HG03097 (cell line): Measurements from ENCODE around the gene BUD23.
"Not testable (repeated sequence)": the region's sequence is repeated elsewhere in the genome, so short reads cannot be mapped to it uniquely, and the experiment has no call there.

Experiments used
- ATAC-seq: cut with Tn5 transposase; IDR thresholded peaks from one replicate; pipeline ENCODE4 v1.9.1; 2021; ENCODE audit not compliant: unreplicated experiment, low FRiP score

Gene BUD23

GRCh38 chr7:73718438-73718881 is 35.1 kb downstream of the BUD23 start:
- ATAC-seq: no peak

DNA sequence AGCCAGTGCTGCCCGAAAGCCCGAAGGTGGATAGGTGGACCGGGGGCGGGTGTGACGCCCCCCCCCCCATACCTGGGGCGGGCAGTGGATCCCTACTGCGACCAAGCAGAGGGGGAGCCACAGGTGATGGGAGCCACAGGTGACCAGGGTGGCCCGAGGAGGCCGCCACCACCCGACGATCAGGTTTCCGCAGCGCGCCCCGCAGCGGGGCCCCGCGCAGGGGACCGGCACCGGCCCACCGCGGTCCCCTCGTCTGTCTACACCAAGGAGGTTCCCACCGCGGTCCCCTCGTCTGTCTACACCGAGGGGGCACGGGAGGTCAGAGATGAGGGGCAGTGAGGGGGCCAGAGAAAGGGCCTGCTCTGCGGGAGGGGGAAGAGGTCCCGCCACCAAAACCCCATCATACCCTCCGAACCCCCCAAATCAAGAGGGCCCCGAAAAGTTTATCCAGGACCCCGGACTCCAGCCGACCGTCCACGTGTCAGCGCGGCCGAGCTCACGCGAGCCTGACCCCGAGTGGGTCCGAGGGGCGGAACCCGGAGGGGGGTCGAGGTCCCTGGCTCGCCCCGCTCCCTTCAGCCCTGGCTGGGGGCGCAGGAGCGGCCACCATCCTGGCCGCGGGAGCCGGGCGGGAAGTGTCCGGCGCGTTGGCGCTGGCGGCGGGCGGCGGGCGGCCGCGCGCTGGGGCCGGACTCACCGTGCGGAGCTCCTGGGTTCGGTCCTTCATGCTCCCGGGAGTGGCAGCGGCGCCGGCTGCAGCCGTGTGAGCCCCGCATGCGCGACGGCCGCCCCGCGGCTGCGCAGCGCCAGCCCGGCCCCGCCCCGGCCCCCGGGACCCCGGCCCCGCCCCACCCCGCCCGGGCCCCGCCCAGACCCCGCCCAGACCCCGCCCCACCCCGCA is 35.8 kb downstream of the BUD23 start, which contains the start of gene STX1A:
STX1A (minus strand) TSS at position 765 of the 901 bp plus-strand sequence; CDS start at position 727, 38 bp downstream.
- ATAC-seq: peak; percentile 47

DNA sequence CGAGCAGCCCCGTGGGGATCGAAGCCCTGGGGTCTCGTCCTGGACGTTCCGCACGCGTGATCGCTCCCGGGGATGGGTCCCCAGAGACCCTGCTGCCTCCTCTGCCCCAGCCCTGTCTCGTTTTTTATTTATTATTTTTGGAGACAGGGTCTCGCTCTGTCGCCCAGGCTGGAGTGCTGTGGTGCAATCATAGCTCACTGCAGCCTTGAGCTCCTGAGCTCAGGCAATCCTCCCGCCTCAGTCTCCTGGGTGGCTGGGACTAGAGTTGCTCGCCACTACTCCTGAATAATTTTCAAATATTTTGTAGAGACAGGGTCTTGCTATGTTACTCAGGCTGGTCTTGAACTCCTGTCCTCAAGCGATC is 36.4 kb downstream of the BUD23 start:
- no peak for ATAC-seq

DNA sequence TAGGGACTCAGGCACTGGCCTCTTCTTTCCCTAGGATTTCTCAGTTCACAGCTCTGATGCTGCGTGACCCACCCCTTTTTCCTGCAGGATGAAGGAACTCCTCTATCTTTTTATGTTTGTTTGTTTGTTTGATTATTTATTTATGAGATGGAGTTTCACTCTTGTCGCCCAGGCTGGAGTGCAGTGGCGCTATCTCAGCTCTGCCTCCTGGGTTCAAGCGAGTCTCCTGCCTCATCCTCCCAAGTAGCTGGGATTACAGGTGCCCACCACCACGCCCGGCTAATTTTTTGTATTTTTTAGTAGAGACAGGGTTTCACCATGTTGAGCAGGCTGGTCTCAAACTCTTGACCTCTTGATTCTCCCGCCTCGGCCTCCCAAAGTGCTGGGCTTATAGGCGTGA is 37.0 kb downstream of the BUD23 start:
- ATAC-seq: not testable (repeated sequence)

DNA sequence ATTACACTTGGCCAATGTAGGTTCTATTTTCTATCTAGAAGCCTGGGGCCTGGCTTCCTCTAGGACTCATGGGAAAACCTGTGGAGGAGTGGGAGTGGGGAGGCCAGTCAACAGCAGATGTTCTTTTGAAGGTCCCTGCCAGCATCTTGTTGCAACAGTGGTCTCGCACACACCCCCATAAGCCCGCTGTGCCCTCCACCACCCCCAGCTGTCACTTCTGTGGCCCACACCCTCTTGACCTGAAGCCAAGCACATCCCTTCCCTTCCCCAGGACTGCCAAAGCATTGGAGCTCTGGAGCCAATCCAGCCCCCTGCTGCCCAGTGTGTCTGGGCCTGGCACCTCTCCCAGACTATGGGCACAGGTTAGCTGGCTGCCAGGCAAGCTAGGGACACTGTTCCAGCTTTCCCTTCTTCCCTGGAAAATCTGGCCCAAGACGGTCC is 38.0 kb downstream of the BUD23 start:
- no peak for ATAC-seq

DNA sequence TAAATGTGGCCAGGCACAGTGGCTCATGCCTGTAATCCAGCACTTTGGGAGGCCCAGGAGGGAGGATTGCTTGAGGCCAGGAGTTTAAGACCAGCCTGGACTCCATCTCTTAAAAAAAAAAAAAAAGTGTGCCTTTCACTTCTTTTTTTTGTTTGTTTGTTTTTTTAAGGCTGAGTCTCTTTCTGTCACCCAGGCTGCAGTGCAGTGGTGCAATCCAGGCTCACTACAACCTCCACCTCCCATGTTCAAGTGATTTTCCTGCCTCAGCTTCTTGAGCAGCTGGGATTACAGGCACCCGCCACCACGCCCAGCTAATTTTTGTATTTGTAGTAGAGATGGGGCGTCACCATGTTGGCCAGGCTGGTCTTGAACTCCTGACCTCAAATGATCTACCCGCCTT is 38.8 kb downstream of the BUD23 start:
- ATAC-seq: not testable (repeated sequence)

- ATAC-seq: no peak
These were observed 39.4 kb downstream of the BUD23 start for GRCh38 chr7:73722785-73723184.

DNA sequence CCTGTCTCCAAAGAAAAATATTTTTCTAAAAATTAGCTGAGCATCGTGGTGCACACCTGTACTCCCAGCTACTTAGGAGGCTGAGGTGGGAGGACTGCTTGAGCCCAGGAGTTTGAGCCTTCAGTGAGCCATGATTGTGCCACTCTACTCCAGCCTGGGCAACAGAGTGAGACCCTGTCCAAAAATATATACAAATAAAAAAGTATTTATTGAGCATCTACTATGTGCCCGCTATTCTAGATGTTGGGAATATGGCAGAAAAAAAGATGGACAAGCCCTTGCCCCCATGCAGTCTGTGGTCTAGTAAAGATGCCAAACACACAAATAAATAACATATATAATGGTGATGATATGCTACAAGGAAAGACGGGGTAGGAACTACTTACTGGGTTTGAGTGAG is 40.4 kb downstream of the BUD23 start:
- no peak for ATAC-seq

- ATAC-seq: peak; percentile 13
These were observed 42.7 kb downstream of the BUD23 start for GRCh38 chr7:73726083-73726466.

DNA sequence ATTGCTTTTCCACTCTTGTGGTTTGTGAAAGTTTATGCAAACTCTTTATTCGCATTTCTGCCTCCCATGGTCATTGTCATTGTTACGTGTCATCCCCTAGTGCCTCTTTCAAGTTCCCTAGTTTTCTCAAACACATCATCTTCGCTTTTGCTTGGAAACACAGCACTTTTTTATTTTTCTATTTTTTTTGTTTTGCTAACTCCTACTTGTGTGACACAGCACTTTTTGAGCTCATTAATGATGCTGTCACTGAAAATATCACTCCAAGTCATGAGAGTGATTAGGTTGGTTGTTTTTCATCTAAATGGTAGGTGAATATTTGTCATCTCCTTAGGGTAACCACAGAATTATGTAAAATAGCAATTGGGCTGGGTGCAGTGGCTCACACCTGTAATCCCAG is 44.6 kb downstream of the BUD23 start:
- ATAC-seq: no peak

- ATAC-seq: no peak
These were observed 45.2 kb downstream of the BUD23 start for GRCh38 chr7:73728551-73728950.

DNA sequence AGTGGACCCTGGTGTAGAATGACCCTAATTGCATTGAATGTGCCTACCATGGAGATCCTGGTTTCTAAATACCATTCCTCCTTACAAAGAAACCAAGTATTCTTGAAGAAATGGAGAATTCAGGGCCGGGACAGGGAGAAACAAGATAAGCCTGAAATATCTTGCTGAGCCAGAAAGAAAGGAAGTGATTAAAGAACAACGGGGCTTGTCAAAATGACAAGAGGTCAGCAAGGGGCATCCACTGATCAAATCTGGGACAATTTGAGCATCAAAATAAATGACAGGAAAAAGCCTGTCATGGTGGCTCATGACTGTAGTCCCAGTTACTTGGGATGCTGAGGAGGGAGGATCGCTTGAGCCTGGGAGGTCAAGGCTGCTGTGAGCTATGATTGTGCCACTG is 47.1 kb downstream of the BUD23 start:
- ATAC-seq: no peak

- ATAC-seq: no peak
These were observed 49.0 kb downstream of the BUD23 start for GRCh38 chr7:73732397-73732796.

DNA sequence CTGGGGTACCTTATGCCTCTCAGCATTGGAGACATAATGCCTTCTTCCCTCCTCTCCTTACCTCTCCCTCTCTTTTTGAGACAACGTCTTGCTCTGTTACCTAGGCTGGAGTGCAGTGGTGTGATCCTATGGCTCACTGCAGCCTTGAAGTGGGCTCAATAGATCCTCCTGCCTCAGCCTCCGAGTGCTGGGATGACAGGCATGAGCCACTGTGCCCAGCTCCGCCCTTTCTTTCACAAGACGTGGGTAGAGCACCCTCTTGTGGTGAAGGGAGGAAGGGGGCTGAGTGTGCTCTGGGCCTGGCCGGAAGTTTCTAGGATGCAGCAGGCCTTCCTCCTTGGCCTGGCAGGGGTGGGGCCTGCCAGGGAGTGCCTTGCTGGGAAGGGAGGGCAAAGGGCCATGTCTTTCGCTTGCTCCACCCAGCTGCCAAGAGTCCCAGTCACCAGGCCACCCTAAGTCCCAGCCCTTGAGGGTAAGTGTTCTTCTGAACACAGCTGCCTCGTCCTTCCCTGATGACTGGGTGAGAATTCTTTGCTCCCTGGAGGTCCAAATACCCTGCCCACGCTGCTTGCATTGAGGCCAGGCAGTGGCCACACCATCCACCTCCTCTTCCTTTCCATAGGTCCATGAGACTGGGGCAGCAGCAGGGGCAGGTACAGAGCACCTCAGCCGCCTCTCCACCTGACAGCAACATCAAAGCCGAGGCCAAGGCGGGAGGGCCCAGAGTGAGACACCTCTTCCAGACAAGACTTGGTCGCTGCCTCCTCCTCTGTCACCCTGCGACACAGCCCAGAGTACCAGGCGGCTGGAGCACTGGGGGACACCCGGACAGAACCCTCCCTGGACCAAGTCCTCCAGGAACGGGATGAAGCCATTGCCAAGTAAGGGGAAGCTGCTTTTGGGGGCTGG is 51.5 kb downstream of the BUD23 start:
- no peak for ATAC-seq

- ATAC-seq: no peak
These were observed 52.1 kb downstream of the BUD23 start for GRCh38 chr7:73735528-73735905.

GRCh38 chr7:73736885-73737284 is 53.5 kb downstream of the BUD23 start:
- ATAC-seq: no peak

DNA sequence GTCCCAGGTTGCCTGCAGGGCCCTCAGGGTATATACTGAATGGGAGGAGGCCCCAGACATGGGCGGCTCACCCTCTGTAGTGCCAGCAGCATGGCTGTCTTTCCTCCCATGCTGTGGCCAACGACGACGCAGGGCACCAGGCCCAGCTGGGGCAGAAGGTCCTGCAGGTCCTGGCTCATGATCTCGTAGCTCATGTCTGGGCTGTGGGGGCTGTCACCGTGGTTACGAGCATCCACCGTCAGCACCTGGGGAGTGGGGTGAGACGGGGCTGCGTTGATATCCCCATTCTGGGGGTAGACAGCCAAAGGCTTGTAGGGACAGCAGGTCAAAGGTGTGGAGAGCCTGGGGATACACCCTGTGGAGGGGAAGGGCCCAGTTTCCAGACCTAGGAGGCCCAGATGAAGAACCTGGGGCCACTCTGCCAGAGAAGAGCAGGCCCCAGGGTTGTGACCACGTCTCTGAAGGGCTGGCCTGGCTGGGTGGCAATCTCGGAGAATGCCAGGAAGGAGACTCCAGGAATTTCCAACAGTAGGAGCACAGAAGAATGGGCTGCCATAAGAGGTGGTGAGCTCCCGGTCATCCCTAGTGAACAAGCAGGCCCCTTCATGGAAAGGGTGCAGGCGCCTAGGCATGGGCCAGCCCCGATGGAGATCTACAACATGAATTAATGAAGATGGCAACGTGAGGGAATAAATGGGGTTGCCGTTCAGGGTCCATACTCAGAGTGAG is 54.3 kb downstream of the BUD23 start:
- no peak for ATAC-seq

DNA sequence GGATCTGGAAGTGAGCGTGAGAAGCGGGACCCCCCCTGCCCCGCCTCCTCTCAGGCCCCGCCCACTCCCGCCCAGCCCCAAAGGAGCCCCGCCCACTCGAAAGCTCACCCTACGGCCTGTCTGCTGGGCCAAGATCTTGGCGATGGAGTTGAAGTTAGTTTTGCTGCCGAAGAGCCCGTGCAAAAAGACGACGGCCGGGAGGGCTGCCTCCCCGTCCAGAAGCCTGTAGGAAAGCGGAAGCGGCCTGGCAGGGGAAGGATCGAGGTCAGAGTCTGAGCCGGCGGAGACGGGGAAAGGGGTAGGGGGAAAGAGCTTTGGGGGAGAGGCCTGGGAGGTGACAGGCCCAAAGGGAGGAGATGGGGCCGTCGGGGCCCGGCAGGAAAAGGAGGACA is 54.8 kb downstream of the BUD23 start:
- ATAC-seq: peak; percentile 4

DNA sequence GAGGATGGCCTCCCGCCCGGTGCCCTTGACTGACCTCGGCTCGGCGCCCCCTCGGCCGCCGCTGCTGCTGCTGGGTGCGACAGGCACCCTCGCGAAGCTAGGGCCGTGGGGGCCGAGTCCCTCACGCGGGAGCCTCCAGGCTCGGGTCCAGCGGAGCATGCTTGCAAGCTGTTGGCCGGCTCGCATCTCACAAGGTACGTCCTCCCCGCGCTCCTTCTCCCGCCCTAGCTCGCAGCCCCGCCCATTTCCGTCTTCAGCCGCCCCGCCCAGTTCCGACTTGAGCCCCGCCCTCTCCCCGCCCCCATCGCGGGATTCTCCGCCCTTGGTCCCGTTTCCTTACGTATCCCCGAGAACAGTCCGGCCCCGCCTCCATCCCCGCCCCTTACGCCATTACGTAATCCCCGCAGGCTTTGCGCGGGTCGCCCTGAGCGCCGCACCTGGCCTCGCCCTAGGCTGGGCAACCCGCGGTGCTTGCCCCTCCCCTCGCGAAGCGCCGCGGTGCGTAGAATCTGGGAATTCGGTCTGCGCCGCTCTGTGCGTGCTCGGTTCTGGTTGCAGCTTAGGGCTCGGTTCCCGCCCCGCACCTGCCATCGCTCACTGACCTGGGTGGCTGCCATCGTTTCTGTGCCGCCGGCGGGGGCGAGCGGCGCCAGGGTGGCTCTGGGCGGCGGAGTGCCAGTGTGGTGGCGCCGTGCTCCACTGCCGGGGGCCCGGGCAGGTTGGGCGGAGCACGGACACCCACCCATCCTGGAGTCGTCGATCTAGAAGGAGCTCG is 55.4 kb downstream of the BUD23 start, which contains the start of gene ABHD11:
ABHD11 (minus strand) TSS at position 191 of the 775 bp plus-strand sequence; CDS start at position 159, 32 bp downstream.
- peak; percentile 83 for ATAC-seq

GRCh38 chr7:73739387-73739767 is 56.0 kb downstream of the BUD23 start:
- no peak for ATAC-seq
